HuH-7 (cell line): ENCODE data around the gene NOL4.

Source experiments
- DNase-seq: peaks from one replicate; pipeline ENCODE4 v3.0.0; 2011; ENCODE audit warnings: low spot score

Gene NOL4

DNA sequence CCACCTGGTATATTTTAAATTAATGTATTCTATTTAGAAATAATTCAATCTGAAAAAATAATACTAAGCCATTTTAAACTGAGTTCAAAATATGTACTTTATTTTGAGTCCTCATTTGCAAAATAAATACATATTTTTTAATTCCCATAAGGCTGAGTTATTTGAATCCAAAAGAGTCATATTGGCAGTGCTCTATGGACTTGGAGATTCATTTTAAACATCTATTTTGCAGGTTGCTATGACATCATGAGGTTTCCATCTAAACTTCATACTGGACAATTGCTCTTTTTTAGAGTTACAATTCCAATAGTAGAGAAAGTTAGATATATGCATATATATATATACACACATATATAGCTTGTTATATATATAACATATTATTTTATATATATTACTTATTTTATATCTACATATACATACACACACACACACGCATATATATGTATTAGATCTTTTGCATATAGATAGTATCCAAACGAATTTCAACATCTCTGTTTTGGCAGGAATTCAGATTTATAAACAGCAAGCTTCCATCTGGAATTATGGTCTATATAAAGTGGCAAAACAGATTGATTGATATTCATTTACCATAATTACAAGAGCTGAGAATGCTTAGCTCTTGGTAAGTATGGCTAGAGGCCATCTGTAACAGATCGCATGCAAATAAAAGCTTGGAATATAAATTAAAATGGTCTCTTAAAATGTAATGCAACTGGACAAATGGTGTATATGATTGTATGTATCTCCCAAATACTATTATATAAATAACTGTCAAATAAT lies 34.9 kb downstream of the NOL4 start:
- DNase-seq: no peak
